Activated CD8-positive, alpha-beta memory T cell treated with anti-CD3 and anti-CD28 coated beads for 4 hours (primary cell): ENCODE results near the gene INTS6.
"Not testable (repeated sequence)": the region's sequence is repeated elsewhere in the genome, so short reads cannot be mapped to it uniquely, and the experiment has no call there.

Experiments used
- DNase-seq, 2 donors: peaks; one replicate each; pipeline ENCODE4 v3.0.0-alpha.2; 2020; ENCODE audit warnings: low read depth in 2 of 2

INTS6 gene

GRCh38 chr13:51415339-51415738 lies 37.5 kb downstream of the INTS6 start:
- DNase-seq = not testable (repeated sequence)

DNA sequence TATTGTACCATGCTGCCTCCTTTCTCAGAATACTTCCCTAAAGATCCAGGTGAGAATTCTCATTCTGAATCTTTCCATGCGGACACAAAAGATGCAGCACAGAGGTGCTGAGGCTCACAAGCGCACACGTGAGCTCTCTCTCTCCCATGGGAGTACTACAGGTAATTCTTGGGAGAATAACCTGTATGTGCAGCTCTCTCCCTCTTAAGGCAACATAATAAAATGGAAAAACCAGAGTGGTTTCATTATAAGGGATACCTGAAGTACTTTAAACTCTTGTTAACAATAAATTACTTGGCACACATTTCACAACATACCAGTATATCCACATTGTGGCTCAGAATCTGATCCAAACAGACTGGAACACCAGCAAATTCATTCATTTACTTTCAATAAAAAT lies 40.4 kb downstream of the INTS6 start:
- no peak for DNase-seq

GRCh38 chr13:51405176-51405575 lies 47.7 kb downstream of the INTS6 start:
- no peak for DNase-seq

- DNase-seq = no peak
Observed at GRCh38 chr13:51397262-51397941, 55.4 kb downstream of the INTS6 start.

DNA sequence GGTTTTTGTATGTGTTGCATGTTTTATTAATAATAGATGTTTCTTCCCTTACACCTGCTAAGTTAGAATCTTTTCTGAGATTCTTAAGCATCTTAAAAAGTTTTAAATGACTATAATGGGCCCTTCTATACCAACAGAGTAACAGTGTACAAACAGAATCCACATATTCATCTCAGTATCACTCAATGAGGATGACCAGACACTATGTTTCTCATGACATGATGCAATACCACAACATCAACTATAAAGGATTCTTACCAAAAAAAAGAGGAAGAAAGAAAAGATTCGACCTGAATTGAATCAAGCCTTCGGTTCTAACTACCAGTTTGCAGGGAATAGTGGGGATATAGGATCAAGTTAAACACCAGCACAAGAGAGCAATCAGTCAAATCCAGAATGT lies 56.5 kb downstream of the INTS6 start:
- DNase-seq = no peak

DNA sequence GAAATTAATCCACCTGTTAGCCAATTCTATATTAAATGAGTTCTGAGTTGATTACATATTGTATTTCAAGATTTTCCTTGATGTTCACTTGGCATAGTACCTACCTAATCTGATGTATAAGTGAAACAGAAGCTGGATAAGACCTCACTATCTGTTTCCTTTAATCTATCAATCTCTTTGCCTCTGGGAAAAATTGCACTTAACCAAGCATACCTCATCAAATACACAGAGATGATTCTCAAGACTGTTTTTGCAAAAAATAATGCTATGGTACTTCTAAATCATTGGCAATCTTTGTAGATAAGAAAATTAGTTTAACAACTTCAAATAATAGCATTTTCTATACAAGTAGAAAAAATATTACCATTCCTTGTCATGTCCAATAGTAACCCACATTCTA lies 58.1 kb downstream of the INTS6 start:
- DNase-seq = no peak

- DNase-seq = no peak
Observed at GRCh38 chr13:51385114-51385513, 67.7 kb downstream of the INTS6 start.

DNA sequence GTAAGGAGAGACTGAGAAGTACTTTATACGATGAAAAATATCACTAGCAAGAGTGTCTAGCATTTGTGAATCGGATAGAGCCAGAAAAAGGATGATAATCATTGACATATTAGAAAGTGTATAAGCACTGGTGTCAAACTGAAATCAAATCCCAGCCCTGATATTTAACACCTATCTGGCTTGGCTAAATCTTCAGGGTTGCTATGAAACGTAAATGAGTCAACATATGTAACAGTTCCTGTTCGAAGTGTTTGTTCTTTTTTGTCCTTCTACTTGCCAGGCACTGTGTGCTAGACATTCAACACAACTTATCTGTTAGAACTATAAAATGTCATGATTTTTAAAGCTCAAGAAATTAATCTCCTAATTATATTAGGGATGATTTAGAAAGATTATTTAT lies 72.6 kb downstream of the INTS6 start:
- DNase-seq = no peak

GRCh38 chr13:51373451-51373850 lies 79.4 kb downstream of the INTS6 start:
- no peak for DNase-seq

DNA sequence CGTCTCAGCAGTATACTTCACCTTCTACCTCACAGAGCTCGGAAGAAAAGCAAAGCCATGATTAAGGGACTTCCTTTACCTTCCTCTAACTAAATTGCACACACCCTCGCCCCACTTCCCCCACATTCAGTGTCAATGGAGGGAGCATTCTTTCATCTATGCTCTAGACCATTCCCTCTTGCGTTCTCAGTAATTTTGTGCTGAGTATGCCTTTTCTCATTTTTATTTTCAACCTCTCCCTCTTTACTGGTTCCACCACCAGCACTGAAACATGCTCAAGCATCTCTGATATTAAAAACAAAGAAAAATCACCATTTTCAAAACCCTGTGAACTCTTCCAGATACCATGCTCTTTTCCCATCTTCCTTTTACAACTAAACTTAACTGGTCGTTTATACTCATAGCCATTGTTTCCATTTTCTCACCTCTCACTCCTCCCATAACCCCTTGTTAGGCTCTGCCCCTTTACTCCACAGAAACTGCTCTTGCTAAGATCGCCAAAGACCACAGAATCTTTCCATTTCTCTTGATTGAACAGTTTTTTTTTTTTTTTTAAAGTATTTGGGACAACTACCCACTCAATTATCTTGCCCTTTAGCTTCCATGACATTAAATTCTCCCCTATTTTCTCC lies 81.0 kb downstream of the INTS6 start:
- DNase-seq = no peak

- DNase-seq = no peak
Observed at GRCh38 chr13:51370811-51371210, 82.0 kb downstream of the INTS6 start.

- DNase-seq = no peak
Observed at GRCh38 chr13:51370116-51370515, 82.7 kb downstream of the INTS6 start.

DNA sequence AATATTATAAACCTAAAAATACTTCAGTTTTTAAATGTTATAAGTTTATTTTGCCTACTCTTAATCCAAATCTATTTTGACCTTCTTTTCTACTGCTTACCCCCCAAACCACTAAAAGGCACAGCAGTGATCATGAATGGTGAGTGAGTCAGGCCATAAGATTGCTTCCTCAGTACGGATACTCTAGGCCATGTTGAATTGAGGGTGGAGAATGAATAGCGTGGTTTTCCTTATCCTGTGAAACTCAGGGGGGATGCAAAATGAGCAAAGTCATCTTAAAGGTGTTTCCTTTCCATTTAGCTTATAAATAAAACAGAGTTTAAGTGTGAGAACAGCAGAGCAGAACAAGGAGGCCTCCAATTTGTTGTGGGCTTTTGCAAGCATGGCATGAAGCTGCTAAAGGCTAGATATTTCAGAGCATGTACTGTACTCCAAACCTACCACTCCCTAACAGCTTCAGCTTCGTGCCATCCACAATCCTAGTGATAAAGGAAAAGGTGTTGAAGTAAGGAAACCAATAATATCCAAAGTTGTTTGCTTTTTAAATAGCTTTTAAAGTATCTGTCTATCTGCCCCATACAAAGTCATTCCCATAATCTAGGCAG lies 88.3 kb downstream of the INTS6 start:
- DNase-seq = no peak

GRCh38 chr13:51363625-51364024 lies 89.2 kb downstream of the INTS6 start:
- DNase-seq = no peak

DNA sequence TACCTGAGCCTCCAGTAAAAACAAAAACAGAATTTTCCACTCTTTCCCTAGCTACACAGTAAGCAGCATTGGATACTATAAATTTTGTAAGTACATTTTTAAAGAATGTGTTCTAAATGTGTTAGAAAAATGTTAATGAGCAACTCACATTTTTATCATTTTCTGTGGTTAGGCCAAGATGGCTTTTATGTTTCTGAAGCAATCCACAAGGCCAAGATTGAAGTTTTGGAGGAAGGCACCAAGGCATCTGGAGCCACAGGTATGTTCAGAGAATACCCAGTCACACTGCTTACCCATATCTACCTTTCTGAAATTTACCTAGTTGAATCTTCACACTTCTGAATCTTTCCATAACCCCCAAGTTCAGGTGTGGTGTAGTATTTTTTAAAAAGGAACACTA lies 91.7 kb downstream of the INTS6 start:
- no peak for DNase-seq

GRCh38 chr13:51360489-51360888 lies 92.3 kb downstream of the INTS6 start:
- DNase-seq = no peak

- DNase-seq = no peak
Observed at GRCh38 chr13:51359352-51359751, 93.5 kb downstream of the INTS6 start.

DNA sequence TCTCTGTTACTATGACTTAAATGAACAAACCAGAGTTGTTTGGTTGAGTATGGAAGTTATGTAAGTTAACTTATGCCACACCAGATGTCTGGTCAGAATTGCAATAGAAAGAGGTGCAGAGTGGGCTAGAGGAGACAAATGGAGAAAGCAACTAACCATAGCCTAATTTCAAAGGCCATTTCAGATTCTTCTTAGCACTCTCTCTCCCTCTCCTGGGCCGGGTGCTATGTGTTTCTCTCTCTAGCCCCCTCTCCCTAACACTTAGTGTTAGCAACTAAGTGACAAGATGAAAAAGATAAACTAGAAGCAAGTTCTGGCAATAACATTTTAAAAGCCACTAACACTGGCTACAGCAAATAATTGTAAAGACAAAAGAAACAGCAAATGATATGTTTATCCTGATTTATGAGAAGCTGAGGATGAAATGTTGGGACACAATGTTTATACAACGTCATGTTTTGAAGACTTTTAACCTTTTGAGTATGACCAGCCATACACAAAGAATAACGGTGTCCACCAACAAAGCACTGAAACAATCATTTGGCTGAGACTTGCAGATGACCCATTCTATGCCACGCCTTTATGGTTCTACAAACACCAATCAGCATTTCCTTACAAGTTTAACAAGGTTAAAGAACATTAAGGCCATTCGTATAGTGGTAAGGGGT lies 94.8 kb downstream of the INTS6 start:
- DNase-seq = no peak

DNA sequence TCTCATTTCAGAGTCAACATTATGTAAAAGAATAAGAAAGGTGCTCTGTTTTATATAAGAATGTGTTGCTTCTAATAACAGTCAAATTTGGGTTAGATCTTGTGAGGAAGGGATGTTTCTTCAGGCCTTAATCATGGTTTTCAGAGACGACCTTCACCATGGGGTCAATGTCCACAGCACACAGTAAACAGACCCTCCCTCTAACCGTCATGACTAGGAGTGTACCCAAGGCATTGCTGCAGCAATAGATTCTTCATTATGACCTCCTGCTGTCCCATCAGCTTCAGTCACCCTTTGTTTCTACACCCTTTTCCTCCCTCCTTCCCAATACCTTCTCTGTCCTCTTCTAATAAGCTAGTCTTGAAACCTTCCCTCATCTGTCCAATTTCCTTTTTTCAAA lies 97.6 kb downstream of the INTS6 start:
- DNase-seq = no peak

DNA sequence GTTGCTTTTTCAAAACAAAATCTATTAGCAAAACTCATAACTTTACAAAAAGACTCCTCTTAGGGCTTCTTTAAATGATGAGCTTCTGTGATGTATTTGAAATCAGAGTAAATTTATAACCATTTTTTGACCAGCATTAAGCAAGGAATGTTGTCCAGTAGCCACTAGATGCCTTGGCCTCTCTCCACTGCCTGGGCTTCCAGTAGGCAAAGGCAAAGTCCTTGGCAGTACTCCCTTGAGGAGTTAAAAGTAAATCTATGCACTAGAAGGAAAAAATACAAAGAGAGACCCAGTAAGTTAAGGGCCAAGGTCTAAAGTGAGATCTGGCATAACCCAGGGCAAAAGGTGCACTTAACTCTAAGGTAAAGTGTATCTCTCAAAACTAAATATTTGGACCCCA lies 103.8 kb downstream of the INTS6 start:
- no peak for DNase-seq

GRCh38 chr13:51348069-51348967 lies 104.5 kb downstream of the INTS6 start:
- DNase-seq = no peak

DNA sequence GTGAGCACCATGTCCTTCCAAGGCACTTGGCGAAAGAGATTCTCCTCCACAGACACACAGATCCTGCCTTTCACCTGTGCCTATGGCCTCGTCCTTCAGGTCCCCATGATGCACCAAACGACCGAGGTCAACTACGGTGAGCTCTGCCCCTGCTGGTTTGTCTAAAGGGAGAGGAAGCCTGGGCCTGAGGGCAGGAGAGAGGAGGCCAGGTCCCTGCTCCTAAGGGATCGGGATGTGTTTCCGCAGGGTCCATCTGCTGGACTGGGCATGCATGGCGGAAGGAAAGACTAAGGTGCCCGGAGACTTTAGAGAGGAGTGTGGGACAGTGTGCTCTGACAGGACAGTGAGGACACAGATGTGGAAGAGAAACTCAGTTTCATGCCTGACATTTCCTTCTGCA lies 105.7 kb downstream of the INTS6 start:
- no peak for DNase-seq
